ENCODE results near the gene RGS7. TPM values are rescaled to one million over a fixed set of nuclear protein-coding genes. Genes with fewer than 3 reads are reported as not detected.

RGS7 gene
- total and polyA plus RNA-seq, 2 of the 4 experiments (the other 2 are of a cell fraction), result 0.58 to 0.72 TPM

DNA sequence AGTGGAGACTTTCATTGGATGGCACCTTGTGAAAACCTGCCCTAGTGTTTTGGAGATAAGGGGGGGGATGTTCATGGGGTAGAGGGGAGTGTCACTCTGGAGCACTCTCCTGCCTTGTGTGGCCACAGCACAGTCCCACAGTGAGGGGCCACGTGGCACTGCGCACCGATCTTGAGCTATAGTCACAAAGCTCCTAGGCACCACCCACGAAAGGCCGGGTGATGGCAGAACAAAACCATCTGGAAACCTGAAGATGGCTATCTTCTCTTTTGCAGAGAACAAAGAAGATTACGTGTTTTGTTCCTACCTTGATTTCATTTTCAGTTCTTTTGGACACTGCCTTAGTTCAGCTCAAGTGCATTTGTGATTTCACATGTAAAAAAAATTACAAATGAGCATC lies 220.6 kb downstream of the RGS7 start:
- Histone ChIP-seq H3K4me3 (ENCODE audit: insufficient read depth, low read depth, low read length) (no peak overlapping the region), H3K9me1 (ENCODE audit: insufficient read depth, low read length) (no peaks in the 10 kb centered on the region), H2AFZ (replicated peaks; ENCODE audit: low read length, poor library complexity) (no peak overlapping the region), H3K14ac (replicated peaks; ENCODE audit: low read depth, low read length) (no peak overlapping the region), H2BK120ac (ENCODE audit: low read depth, low read length) (no peak overlapping the region), H3K56ac (ENCODE audit: extremely low read depth, insufficient read depth, low read length) (no peak overlapping the region), H3K27ac (ENCODE audit: insufficient read depth, low read length) (no peak overlapping the region), H3K4me2 (ENCODE audit: low read depth, low read length) (no peak overlapping the region), H3K4ac (ENCODE audit: low read depth, low read length) (no peak overlapping the region), H3K18ac (ENCODE audit: low read depth, low read length) (no peak overlapping the region), H3K9me3 (ENCODE audit: control insufficient read depth, insufficient read depth, low read length) (peaks cover 14% of the 10 kb centered on the region), H2AK9ac (replicated peaks; ENCODE audit: low read depth, low read length, poor library complexity) (no peak overlapping the region), H4K20me1 (ENCODE audit: insufficient read depth, low read length) (no peaks in the 10 kb centered on the region), H3K27me3 (ENCODE audit: control insufficient read depth, insufficient read depth, low read length) (no peaks in the 10 kb centered on the region), H4K5ac (ENCODE audit: low read depth, low read length) (no peak overlapping the region), H3K4me1 (ENCODE audit: control insufficient read depth, insufficient read depth, low read length) (no peaks in the 10 kb centered on the region), H3K36me3 (ENCODE audit: control insufficient read depth, insufficient read depth, low read length) (no peaks in the 10 kb centered on the region), H3K79me1 (ENCODE audit: low read depth in 1 of 2, low read length in 2 of 2) (no peaks in the 10 kb centered on the region), H2BK15ac (ENCODE audit: low read depth, low read length) (no peak overlapping the region), H4K8ac (ENCODE audit: low read depth in 2 of 2, low read length in 2 of 2) (no peak overlapping the region), H2BK20ac (ENCODE audit: low read depth, low read length) (no peak overlapping the region), H3K9ac (ENCODE audit: low read depth, low read length) (no peak overlapping the region), H2BK5ac (ENCODE audit: low read depth, low read length, poor library complexity, severe bottlenecking) (no peak overlapping the region), H2AK5ac (ENCODE audit: low read depth, low read length) (no peak overlapping the region), H3K23ac (ENCODE audit: low read depth, low read length) (no peak overlapping the region), H4K91ac (ENCODE audit: insufficient read depth, low read depth, low read length) (no peak overlapping the region)
- intact Hi-C loops (cut with micrococcal nuclease) (no loop called here), in situ Hi-C loops (cut with MboI; ENCODE audit: low sequenced_read_pairs) (no loop called here), dilution Hi-C loops (cut with HindIII; ENCODE audit: low sequenced_read_pairs, unreplicated experiment) (no loop called here)
- CTCF ChIA-PET, result no interaction called here
- TF ChIP-seq MAZ (IDR thresholded peaks at IDR 0.05; ENCODE audit: borderline replicate concordance, low read depth, low read length) (no peak), RAD21 (IDR thresholded peaks at IDR 0.05; ENCODE audit: low read length) (no peak), NFE2L2 (IDR thresholded peaks at IDR 0.05; ENCODE audit: low read depth, low read length) (no peak), FOS (IDR thresholded peaks at IDR 0.05; ENCODE audit: low read depth, low read length) (no peak), BHLHE40 (IDR thresholded peaks at IDR 0.05; ENCODE audit: low read depth, low read length) (no peak)
- TF ChIP-seq, protein P1, sequence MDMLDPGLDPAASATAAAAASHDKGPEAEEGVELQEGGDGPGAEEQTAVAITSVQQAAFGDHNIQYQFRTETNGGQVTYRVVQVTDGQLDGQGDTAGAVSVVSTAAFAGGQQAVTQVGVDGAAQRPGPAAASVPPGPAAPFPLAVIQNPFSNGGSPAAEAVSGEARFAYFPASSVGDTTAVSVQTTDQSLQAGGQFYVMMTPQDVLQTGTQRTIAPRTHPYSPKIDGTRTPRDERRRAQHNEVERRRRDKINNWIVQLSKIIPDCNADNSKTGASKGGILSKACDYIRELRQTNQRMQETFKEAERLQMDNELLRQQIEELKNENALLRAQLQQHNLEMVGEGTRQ (IDR thresholded peaks at IDR 0.05; ENCODE audit: low read depth, low read length), result no peak
- TF ChIP-seq, protein P2, sequence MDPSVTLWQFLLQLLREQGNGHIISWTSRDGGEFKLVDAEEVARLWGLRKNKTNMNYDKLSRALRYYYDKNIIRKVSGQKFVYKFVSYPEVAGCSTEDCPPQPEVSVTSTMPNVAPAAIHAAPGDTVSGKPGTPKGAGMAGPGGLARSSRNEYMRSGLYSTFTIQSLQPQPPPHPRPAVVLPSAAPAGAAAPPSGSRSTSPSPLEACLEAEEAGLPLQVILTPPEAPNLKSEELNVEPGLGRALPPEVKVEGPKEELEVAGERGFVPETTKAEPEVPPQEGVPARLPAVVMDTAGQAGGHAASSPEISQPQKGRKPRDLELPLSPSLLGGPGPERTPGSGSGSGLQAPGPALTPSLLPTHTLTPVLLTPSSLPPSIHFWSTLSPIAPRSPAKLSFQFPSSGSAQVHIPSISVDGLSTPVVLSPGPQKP (IDR thresholded peaks at IDR 0.05; ENCODE audit: borderline replicate concordance, low read depth, low read length), result no peak
- ATAC-seq (ENCODE audit: low read depth) (no peak), DNase-seq (no peak)
- 20% methylated on average over 1 of the region's 6 CpGs; no CpG with 5 or more reads in 1 of the 2 experiments for WGBS, 2 experiments (ENCODE audit: extremely low coverage in 2 of 2, insufficient read length in 1 of 2)
- BruUV-seq (replicated peaks), result no TSS peak
- POLR2A ChIA-PET (ENCODE audit: unreplicated experiment), result no interaction called here

Data from IMR-90 (cell line).